Right atrium auricular region (tissue), 2 donors: ENCODE data around the gene LAMB4. TPM values are rescaled to one million over a fixed set of nuclear protein-coding genes. Genes with fewer than 3 reads are reported as not detected.
"Not testable (repeated sequence)": the region's sequence is repeated elsewhere in the genome, so short reads cannot be mapped to it uniquely, and the experiment has no call there.

ENCODE experiments used
- DNase-seq: peaks from one replicate; pipeline ENCODE4 v3.0.0-alpha.2; 2019; ENCODE audit warnings: low spot score
- H3K27ac ChIP-seq, 2 donors: fragments of 200-600 bp; sonication (generic); 1 replicate in 1 of 2; 2 replicates in 1 of 2; pipeline ENCODE4 v1.5.1; 2016 to 2019
- H3K27me3 ChIP-seq, 2 donors: fragments of 200-600 bp; sonication (generic); one replicate each; pipeline versions ENCODE4 v1.5.1 to v1.6.0; 2017 to 2019
- H3K36me3 ChIP-seq: fragments of 200-600 bp; sonication (generic); one replicate; pipeline ENCODE4 v1.5.1; 2016
- H3K4me1 ChIP-seq, 2 donors: fragments of 200-600 bp; sonication (generic); one replicate each; pipeline versions ENCODE4 v1.5.1 to v1.6.0; 2017 to 2019
- H3K4me3 ChIP-seq, 2 donors: fragments of 200-600 bp; sonication (generic); 1 replicate in 1 of 2; 2 replicates in 1 of 2; pipeline ENCODE4 v1.5.1; 2017 to 2019; ENCODE audit warnings: mild to moderate bottlenecking in 1 of 2, moderate library complexity in 1 of 2
- H3K9me3 ChIP-seq, 2 donors: fragments of 200-600 bp; sonication (generic); one replicate each; pipeline ENCODE4 v1.5.1; 2019
- CTCF ChIP-seq, 2 donors: fragments of 200-600 bp; sonication (generic); IDR thresholded peaks; one replicate each; pipeline ENCODE4 v1.5.1; 2019; ENCODE audit warnings: antibody characterized with exemption in 2 of 2
- total RNA-seq, 2 donors: library from RNA; depleted of rRNA; stranded (reverse); fragments of >200 nt; gene quantifications; one replicate each; pipeline ENCODE4 v1.1.0, GENCODE V29; 2016

The LAMB4 gene
- total RNA-seq, 2 donors from 2014 or later = not detected

- TF ChIP-seq CTCF (IDR thresholded peaks at IDR 0.05) = no peak
- H3K27me3 ChIP-seq = no peaks in the 10 kb centered on the region
- no peak overlapping the region for H3K27ac ChIP-seq
- no peaks in the 10 kb centered on the region for H3K4me1 ChIP-seq
- no peaks in the 10 kb centered on the region for H3K9me3 ChIP-seq
- no peaks in the 10 kb centered on the region for H3K36me3 ChIP-seq
- no peak overlapping the region for H3K4me3 ChIP-seq
- DNase-seq = no peak
Observed at GRCh38 chr7:108033776-108034497, 96.2 kb downstream of the LAMB4 start.

GRCh38 chr7:108033309-108033708, 96.9 kb downstream of the LAMB4 start:
- H3K27me3 ChIP-seq, DNase-seq, H3K4me1 ChIP-seq: not testable (repeated sequence)

GRCh38 chr7:108030516-108030915, 99.6 kb downstream of the LAMB4 start:
- H3K27ac ChIP-seq = no peak overlapping the region
- H3K4me1 ChIP-seq = no peaks in the 10 kb centered on the region
- H3K9me3 ChIP-seq = no peaks in the 10 kb centered on the region
- no peaks in the 10 kb centered on the region for H3K27me3 ChIP-seq
- DNase-seq = no peak
- no peak overlapping the region for H3K4me3 ChIP-seq
- no peaks in the 10 kb centered on the region for H3K36me3 ChIP-seq
- no peak for TF ChIP-seq CTCF (IDR thresholded peaks at IDR 0.05)

More at GRCh38 chr7:108033309-108033708, 96.9 kb downstream of the LAMB4 start:
- H3K4me3 ChIP-seq, H3K27ac ChIP-seq, H3K36me3 ChIP-seq, H3K9me3 ChIP-seq: not testable (repeated sequence)

- no peaks in the 10 kb centered on the region for H3K4me1 ChIP-seq
- no peak for TF ChIP-seq CTCF (IDR thresholded peaks at IDR 0.05)
- H3K9me3 ChIP-seq = no peaks in the 10 kb centered on the region
- H3K4me3 ChIP-seq = no peak overlapping the region
- H3K27ac ChIP-seq = no peak overlapping the region
- H3K27me3 ChIP-seq = no peaks in the 10 kb centered on the region
- H3K36me3 ChIP-seq = no peaks in the 10 kb centered on the region
- DNase-seq = no peak
Observed at GRCh38 chr7:108029034-108029433, 101.1 kb downstream of the LAMB4 start.

- no peaks in the 10 kb centered on the region for H3K9me3 ChIP-seq
- H3K4me1 ChIP-seq = no peaks in the 10 kb centered on the region
- H3K36me3 ChIP-seq = no peaks in the 10 kb centered on the region
- no peaks in the 10 kb centered on the region for H3K27me3 ChIP-seq
- no peak for DNase-seq
- H3K27ac ChIP-seq = no peak overlapping the region
- TF ChIP-seq CTCF (IDR thresholded peaks at IDR 0.05) = no peak
- no peak overlapping the region for H3K4me3 ChIP-seq
Observed at GRCh38 chr7:108028111-108028510, 102.0 kb downstream of the LAMB4 start.

GRCh38 chr7:108027239-108027638, 102.9 kb downstream of the LAMB4 start:
- TF ChIP-seq CTCF (IDR thresholded peaks at IDR 0.05) = no peak
- no peak for DNase-seq
- Histone ChIP-seq H3K36me3 (no peaks in the 10 kb centered on the region), H3K27me3 (no peaks in the 10 kb centered on the region), H3K4me3 (no peak overlapping the region), H3K27ac (no peak overlapping the region), H3K4me1 (no peaks in the 10 kb centered on the region), H3K9me3 (no peaks in the 10 kb centered on the region)
